ENCODE results near the gene CCNK. TPM values are rescaled to one million over a fixed set of nuclear protein-coding genes. Genes with fewer than 3 reads are reported as not detected.

The CCNK gene
- polyA plus RNA-seq, 1 donor, result 34.0 TPM

GRCh38 chr14:99521176-99522024 is 40.2 kb downstream of the CCNK start:
- no peak for DNase-seq

GRCh38 chr14:99522025-99522401 is 40.8 kb downstream of the CCNK start:
- DNase-seq, result no peak

GRCh38 chr14:99522457-99522891 is 41.3 kb downstream of the CCNK start:
- DNase-seq, result no peak

GRCh38 chr14:99522934-99523703 is 41.9 kb downstream of the CCNK start:
- DNase-seq, result no peak

GRCh38 chr14:99523704-99524055 is 42.5 kb downstream of the CCNK start:
- DNase-seq, result no peak

GRCh38 chr14:99524091-99524661 is 43.0 kb downstream of the CCNK start:
- no peak for DNase-seq

- no peak for DNase-seq
These were observed 43.8 kb downstream of the CCNK start for GRCh38 chr14:99524804-99525698.

- DNase-seq, result no peak
These were observed 44.5 kb downstream of the CCNK start for GRCh38 chr14:99525699-99526080.

GRCh38 chr14:99527026-99527425 is 45.8 kb downstream of the CCNK start:
- DNase-seq, result no peak

GRCh38 chr14:99527427-99528076 is 46.3 kb downstream of the CCNK start:
- DNase-seq, result no peak

- no peak for DNase-seq
These were observed 48.7 kb downstream of the CCNK start for GRCh38 chr14:99529899-99530298.

- no peak for DNase-seq
These were observed 49.4 kb downstream of the CCNK start for GRCh38 chr14:99530407-99531155.

GRCh38 chr14:99531251-99532096 is 50.3 kb downstream of the CCNK start:
- no peak for DNase-seq

GRCh38 chr14:99532310-99532709 is 51.1 kb downstream of the CCNK start:
- DNase-seq, result no peak

GRCh38 chr14:99534333-99534732 is 53.1 kb downstream of the CCNK start:
- DNase-seq, result no peak

GRCh38 chr14:99534863-99535262 is 53.7 kb downstream of the CCNK start:
- DNase-seq, result no peak

- DNase-seq, result no peak
These were observed 54.2 kb downstream of the CCNK start for GRCh38 chr14:99535448-99535847.

GRCh38 chr14:99535908-99536778 is 54.9 kb downstream of the CCNK start:
- DNase-seq, result no peak

- no peak for DNase-seq
These were observed 56.2 kb downstream of the CCNK start for GRCh38 chr14:99537399-99537798.
